DND-41 (cell line): ENCODE results near the gene OXTR.

ENCODE experiments used
- ATAC-seq: fragments of 200-7000 bp; cut with Tn5 transposase; 3 replicates; pipeline ENCODE4 v1.9.1; 2021; ENCODE audit warnings: low read depth; ENCODE audit not compliant: insufficient read depth
- DNase-seq: peaks from one replicate; pipeline ENCODE4 v3.0.0-alpha.2; 2020
- H2AFZ ChIP-seq: 2 replicates; pipeline ENCODE4 v1.6.0; 2012; ENCODE audit warnings: low read depth, low read length
- H3K27ac ChIP-seq: 2 replicates; pipeline ENCODE4 v1.5.1; 2012; ENCODE audit warnings: low read length, inconsistent platforms
- H3K27me3 ChIP-seq: fragments of 200-600 bp; sonication (generic); 2 replicates; pipeline ENCODE4 v1.6.0; 2012; ENCODE audit warnings: low read length, mild to moderate bottlenecking, inconsistent platforms; ENCODE audit not compliant: insufficient read depth, poor library complexity
- H3K36me3 ChIP-seq: 2 replicates; pipeline ENCODE4 v1.5.1; 2012; ENCODE audit warnings: low read length, inconsistent platforms; ENCODE audit not compliant: insufficient read depth
- H3K4me1 ChIP-seq: 2 replicates; pipeline ENCODE4 v1.5.1; 2012; ENCODE audit warnings: mild to moderate bottlenecking, low read length; ENCODE audit not compliant: insufficient read depth
- H3K4me2 ChIP-seq: 2 replicates; pipeline ENCODE4 v1.6.0; 2012; ENCODE audit warnings: mild to moderate bottlenecking, moderate library complexity, low read length, inconsistent platforms; ENCODE audit not compliant: insufficient read depth
- H3K4me3 ChIP-seq, 2 experiments: fragments of 200-600 bp in 1 of 2; shearing (Covaris generic) in 1 of 2; 2 replicates each; pipeline ENCODE4 v1.5.1; 2012 to 2016; ENCODE audit warnings: inconsistent platforms in 2 of 2, low read length in 2 of 2, mild to moderate bottlenecking in 2 of 2, low read depth in 1 of 2, moderate library complexity in 1 of 2
- H3K79me2 ChIP-seq: 2 replicates; pipeline ENCODE4 v1.6.0; 2012; ENCODE audit warnings: low read length, inconsistent platforms; ENCODE audit not compliant: insufficient read depth
- H3K9ac ChIP-seq: 2 replicates; pipeline ENCODE4 v1.6.0; 2012; ENCODE audit warnings: low read depth, mild to moderate bottlenecking, inconsistent platforms, low read length, moderate library complexity
- H3K9me3 ChIP-seq: 2 replicates; pipeline ENCODE4 v1.5.1; 2012; ENCODE audit warnings: low read length, moderate library complexity, mild to moderate bottlenecking, inconsistent platforms; ENCODE audit not compliant: insufficient read depth, severe bottlenecking
- H4K20me1 ChIP-seq: 2 replicates; pipeline ENCODE4 v1.6.0; 2012; ENCODE audit warnings: low read length; ENCODE audit not compliant: insufficient read depth
- EZH2 ChIP-seq: IDR thresholded peaks from 3 replicates; pipeline ENCODE4 v1.6.1; 2012; ENCODE audit warnings: borderline replicate concordance, low read depth, mild to moderate bottlenecking, moderate library complexity, low read length, inconsistent platforms; ENCODE audit not compliant: severe bottlenecking
- TF ChIP-seq, protein P1 (sequence below): IDR thresholded peaks from 2 replicates; pipeline ENCODE4 v1.5.1; 2012; ENCODE audit warnings: borderline replicate concordance, low read length, moderate library complexity, mild to moderate bottlenecking; ENCODE audit not compliant: poor library complexity, severe bottlenecking; ENCODE audit errors: extremely low read depth

OXTR gene

DNA sequence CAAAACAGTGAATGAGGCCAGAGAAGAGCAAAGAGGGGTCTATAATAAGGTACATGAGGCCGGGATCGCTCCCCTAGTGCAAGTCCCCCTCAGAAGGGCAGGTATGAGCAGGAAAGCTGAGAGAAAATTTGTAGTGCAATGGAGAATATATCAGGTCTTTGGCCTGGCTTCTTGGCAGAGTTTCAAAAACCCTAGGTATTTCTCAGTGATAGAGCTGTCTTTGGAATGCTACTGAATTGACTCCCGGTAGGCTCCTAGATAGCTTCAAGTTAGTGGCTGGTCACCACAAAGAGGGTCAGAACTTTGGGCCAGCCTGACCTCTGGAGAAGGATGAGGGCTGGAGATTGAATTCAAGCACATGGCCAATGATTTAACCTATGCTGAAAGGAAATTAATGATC is 30.6 kb upstream of the OXTR start:
- DNase-seq (no peak), ATAC-seq (no peak)
- Histone ChIP-seq H3K4me3 (no peak overlapping the region), H3K9ac (no peak overlapping the region), H3K27me3 (no peaks in the 10 kb centered on the region), H3K4me2 (no peak overlapping the region), H4K20me1 (no peaks in the 10 kb centered on the region), H2AFZ (no peak overlapping the region), H3K4me1 (no peaks in the 10 kb centered on the region), H3K36me3 (no peaks in the 10 kb centered on the region), H3K9me3 (no peaks in the 10 kb centered on the region), H3K79me2 (no peaks in the 10 kb centered on the region), H3K27ac (no peak overlapping the region)
- TF ChIP-seq, protein P1, sequence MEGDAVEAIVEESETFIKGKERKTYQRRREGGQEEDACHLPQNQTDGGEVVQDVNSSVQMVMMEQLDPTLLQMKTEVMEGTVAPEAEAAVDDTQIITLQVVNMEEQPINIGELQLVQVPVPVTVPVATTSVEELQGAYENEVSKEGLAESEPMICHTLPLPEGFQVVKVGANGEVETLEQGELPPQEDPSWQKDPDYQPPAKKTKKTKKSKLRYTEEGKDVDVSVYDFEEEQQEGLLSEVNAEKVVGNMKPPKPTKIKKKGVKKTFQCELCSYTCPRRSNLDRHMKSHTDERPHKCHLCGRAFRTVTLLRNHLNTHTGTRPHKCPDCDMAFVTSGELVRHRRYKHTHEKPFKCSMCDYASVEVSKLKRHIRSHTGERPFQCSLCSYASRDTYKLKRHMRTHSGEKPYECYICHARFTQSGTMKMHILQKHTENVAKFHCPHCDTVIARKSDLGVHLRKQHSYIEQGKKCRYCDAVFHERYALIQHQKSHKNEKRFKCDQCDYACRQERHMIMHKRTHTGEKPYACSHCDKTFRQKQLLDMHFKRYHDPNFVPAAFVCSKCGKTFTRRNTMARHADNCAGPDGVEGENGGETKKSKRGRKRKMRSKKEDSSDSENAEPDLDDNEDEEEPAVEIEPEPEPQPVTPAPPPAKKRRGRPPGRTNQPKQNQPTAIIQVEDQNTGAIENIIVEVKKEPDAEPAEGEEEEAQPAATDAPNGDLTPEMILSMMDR, result no peak
- no peak for TF ChIP-seq EZH2

DNA sequence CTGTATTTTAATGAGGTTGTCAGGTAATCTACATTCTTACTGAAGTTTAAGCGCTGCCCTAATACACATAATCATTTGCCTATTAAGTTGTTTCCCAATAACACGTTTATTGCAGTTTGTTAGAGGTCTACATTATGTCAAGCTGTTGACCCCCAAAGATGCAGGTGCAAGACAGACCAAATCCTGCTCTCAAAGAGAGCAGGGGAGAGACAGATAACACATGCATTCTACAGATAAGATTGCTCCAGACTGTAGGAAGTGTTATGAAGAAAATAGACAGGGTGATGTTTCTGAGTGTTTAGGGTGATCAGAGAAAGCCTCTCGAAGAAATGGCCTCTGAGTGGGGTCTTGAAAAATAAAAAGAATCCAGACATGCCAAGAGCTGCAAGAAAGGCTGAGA is 24.8 kb upstream of the OXTR start:
- Histone ChIP-seq H3K9ac (no peak overlapping the region), H3K4me2 (no peak overlapping the region), H3K9me3 (no peaks in the 10 kb centered on the region), H3K27me3 (no peaks in the 10 kb centered on the region), H3K36me3 (no peaks in the 10 kb centered on the region), H3K27ac (no peak overlapping the region), H3K4me1 (no peaks in the 10 kb centered on the region), H3K79me2 (no peaks in the 10 kb centered on the region), H3K4me3 (no peak overlapping the region), H4K20me1 (no peaks in the 10 kb centered on the region), H2AFZ (no peak overlapping the region)
- ATAC-seq (no peak), DNase-seq (no peak)
- no peak for TF ChIP-seq EZH2
- TF ChIP-seq, protein P1, result no peak

DNA sequence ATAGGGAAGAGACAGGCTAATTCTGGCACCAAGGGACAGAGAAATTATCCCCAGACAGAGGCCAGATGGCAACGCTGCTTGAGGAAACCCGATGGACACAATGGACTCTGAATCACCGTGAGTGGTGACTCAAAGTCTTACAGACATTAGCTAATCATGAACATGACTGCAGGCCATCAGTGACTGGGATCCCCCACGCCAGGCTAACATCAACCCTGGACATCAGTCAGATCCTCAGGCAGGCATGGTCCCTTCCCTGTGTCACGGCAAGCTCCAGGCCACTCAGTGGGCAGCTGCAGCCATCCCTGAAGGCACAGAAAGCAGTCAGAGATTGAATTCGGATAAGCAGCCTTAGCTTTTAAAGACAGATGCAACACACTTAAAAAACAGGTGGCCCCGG is 23.8 kb upstream of the OXTR start:
- no peak for ATAC-seq
- H3K79me2 ChIP-seq, result no peaks in the 10 kb centered on the region

DNA sequence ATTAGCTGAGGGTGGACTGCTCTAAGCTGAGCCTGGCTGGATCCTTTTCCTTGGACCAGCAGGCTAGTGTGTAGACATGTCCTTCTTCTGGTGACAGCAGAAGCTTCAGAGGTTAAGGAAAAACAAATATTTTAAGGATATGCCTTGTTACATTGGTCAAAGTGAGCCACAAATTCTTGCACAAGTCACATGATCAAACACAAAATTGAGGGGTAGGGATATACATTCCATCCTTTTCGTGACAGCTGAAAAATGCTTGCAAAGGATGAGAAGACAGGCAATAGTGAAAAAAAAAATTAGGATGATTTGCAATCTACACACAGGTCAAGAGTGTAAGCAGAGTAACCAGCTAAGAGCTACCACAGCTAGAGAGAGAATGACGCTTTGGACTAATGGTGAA is 21.1 kb upstream of the OXTR start:
- no peak for DNase-seq

More for the DNA sequence above, 23.8 kb upstream of the OXTR start:
- no peak for TF ChIP-seq EZH2
- TF ChIP-seq, protein P1, result no peak
- Histone ChIP-seq H3K4me1 (no peaks in the 10 kb centered on the region), H3K36me3 (no peaks in the 10 kb centered on the region), H2AFZ (no peak overlapping the region), H3K9me3 (no peaks in the 10 kb centered on the region), H3K4me3 (no peak overlapping the region), H3K9ac (no peak overlapping the region), H4K20me1 (no peaks in the 10 kb centered on the region), H3K27me3 (no peaks in the 10 kb centered on the region), H3K4me2 (no peak overlapping the region), H3K27ac (no peak overlapping the region)
- DNase-seq, result no peak

More for the DNA sequence above, 21.1 kb upstream of the OXTR start:
- TF ChIP-seq, protein P1, result no peak
- TF ChIP-seq EZH2, result no peak
- ATAC-seq, result no peak
- H3K4me1 ChIP-seq, result no peaks in the 10 kb centered on the region
- no peak overlapping the region for H3K27ac ChIP-seq
- H2AFZ ChIP-seq, result no peak overlapping the region
- H3K9me3 ChIP-seq, result no peaks in the 10 kb centered on the region
- H3K4me3 ChIP-seq, result no peak overlapping the region
- H4K20me1 ChIP-seq, result no peaks in the 10 kb centered on the region
- no peaks in the 10 kb centered on the region for H3K36me3 ChIP-seq
- H3K9ac ChIP-seq, result no peak overlapping the region
- H3K27me3 ChIP-seq, result no peaks in the 10 kb centered on the region
- H3K4me2 ChIP-seq, result no peak overlapping the region
- H3K79me2 ChIP-seq, result no peaks in the 10 kb centered on the region
